ENCODE data around the gene FGD6.

- no peak for TF ChIP-seq CTCF (IDR thresholded peaks at IDR 0.05)
- no peak for TF ChIP-seq EZH2 (IDR thresholded peaks at IDR 0.05; ENCODE audit: borderline replicate concordance, insufficient read depth, low read depth, low read length, poor library complexity, severe bottlenecking)
Observed at GRCh38 chr12:95230313-95230712, 13.0 kb upstream of the FGD6 start.
